HL-60/S4 treated with retinoic acid at 250 ng/mL for 4 days and 3 days (cell line): Measurements from ENCODE around the gene FARS2.

Source experiments
- in situ Hi-C: fragments of 300-500 bp; cut with MboI; formaldehyde crosslinking; loops from 2 replicates; pipeline ENCODE4 v1.7.0; 2022; ENCODE audit warnings: low sequenced_read_pairs

The FARS2 gene

GRCh38 chr6:5490501-5491069, 229.3 kb downstream of the FARS2 start:
- in situ Hi-C loops = no loop called here

GRCh38 chr6:5492356-5492755, 231.0 kb downstream of the FARS2 start:
- in situ Hi-C loops = no loop called here

GRCh38 chr6:5493806-5494205, 232.5 kb downstream of the FARS2 start:
- in situ Hi-C loops = no loop called here

- in situ Hi-C loops = no loop called here
These were observed 236.7 kb downstream of the FARS2 start for GRCh38 chr6:5497896-5498578.

- in situ Hi-C loops = no loop called here
These were observed 237.2 kb downstream of the FARS2 start for GRCh38 chr6:5498579-5498899.

- in situ Hi-C loops = no loop called here
These were observed 238.5 kb downstream of the FARS2 start for GRCh38 chr6:5499644-5500306.

- in situ Hi-C loops = no loop called here
These were observed 240.5 kb downstream of the FARS2 start for GRCh38 chr6:5501837-5502236.

- in situ Hi-C loops = no loop called here
These were observed 242.8 kb downstream of the FARS2 start for GRCh38 chr6:5504078-5504477.

- in situ Hi-C loops = no loop called here
These were observed 244.8 kb downstream of the FARS2 start for GRCh38 chr6:5506149-5506548.

GRCh38 chr6:5506597-5506996, 245.3 kb downstream of the FARS2 start:
- in situ Hi-C loops = no loop called here

- in situ Hi-C loops = no loop called here
These were observed 245.9 kb downstream of the FARS2 start for GRCh38 chr6:5507131-5507681.

GRCh38 chr6:5509106-5509505, 247.8 kb downstream of the FARS2 start:
- in situ Hi-C loops = no loop called here

GRCh38 chr6:5510331-5511133, 249.2 kb downstream of the FARS2 start:
- in situ Hi-C loops = no loop called here

- in situ Hi-C loops = no loop called here
These were observed 250.6 kb downstream of the FARS2 start for GRCh38 chr6:5511954-5512353.

- in situ Hi-C loops = no loop called here
These were observed 251.1 kb downstream of the FARS2 start for GRCh38 chr6:5512422-5512821.

- in situ Hi-C loops = no loop called here
These were observed 252.1 kb downstream of the FARS2 start for GRCh38 chr6:5513408-5513807.

GRCh38 chr6:5514353-5514752, 253.0 kb downstream of the FARS2 start:
- in situ Hi-C loops = no loop called here

GRCh38 chr6:5515200-5515599, 253.9 kb downstream of the FARS2 start:
- in situ Hi-C loops = no loop called here

- in situ Hi-C loops = no loop called here
These were observed 254.7 kb downstream of the FARS2 start for GRCh38 chr6:5516036-5516435.

- in situ Hi-C loops = no loop called here
These were observed 256.5 kb downstream of the FARS2 start for GRCh38 chr6:5517796-5518195.

- in situ Hi-C loops = no loop called here
These were observed 257.7 kb downstream of the FARS2 start for GRCh38 chr6:5518936-5519491.
